HG03139 (cell line): ENCODE data around the gene C1orf21.

Experiments
- ATAC-seq: cut with Tn5 transposase; IDR thresholded peaks from one replicate; pipeline ENCODE4 v1.9.1; 2021; ENCODE audit not compliant: unreplicated experiment

C1orf21 gene

GRCh38 chr1:184445997-184446396 is 59.2 kb downstream of the C1orf21 start:
- no peak for ATAC-seq

- ATAC-seq, result no peak
Measured at GRCh38 chr1:184447651-184448185, 60.9 kb downstream of the C1orf21 start.

DNA sequence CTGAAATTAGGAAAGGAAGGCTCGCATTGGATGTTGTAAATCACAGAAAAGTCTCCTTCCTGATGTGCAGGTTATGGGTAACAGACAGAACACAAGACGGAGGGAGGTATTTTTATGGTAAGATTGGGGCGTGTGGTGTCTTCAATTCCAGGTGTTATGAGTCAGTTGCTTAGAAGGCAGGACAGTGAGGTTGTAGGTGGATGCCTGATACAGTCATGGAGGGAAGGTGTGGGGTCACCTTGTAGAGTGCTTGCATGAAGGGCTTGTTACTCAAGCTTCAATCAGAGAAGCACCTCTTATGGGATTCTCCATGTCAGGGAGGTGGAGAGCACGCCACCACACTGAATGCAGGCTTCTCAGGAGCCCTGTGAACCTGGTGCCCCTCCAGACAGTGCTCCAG is 63.1 kb downstream of the C1orf21 start:
- no peak for ATAC-seq

DNA sequence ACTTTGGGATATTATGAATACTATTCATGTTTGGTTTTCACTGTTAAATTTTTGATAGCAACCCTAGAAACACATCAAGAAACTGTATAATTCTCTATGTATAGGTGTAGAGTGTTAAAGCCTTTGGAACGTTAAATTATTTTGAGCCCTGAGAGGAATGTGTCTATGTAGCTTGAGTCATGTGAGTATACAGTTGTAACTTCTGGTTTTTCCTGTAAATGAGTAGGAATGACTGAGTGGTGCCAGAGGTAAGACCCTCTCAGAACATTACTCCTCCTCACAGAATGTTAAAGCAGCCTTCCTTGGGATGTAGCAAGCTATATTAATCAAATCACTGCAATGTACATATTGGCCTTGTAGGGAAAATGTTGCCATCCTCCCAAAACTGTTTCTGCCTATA is 69.0 kb downstream of the C1orf21 start:
- no peak for ATAC-seq

DNA sequence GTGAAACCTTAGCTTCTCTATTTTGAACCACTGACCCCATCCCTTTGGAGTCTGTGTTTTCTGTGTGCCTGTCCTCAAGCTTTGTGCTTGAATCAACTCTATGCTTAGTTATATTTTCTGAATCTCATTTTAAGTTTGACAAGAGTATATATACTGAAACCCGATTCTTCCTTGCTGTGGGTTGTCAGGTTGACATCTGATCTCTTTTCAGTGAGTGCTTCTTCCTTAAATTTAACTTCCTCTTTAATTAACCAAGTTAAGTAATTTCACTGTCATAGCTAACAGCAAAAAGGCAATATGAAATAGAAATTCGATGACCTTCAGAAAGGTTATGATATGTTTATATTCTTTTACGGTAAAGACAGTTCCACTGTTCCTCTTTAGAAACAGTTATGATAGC is 69.4 kb downstream of the C1orf21 start:
- ATAC-seq, result no peak

- ATAC-seq, result no peak
Measured at GRCh38 chr1:184457500-184457899, 70.7 kb downstream of the C1orf21 start.

GRCh38 chr1:184461321-184461720 is 74.5 kb downstream of the C1orf21 start:
- ATAC-seq, result no peak

DNA sequence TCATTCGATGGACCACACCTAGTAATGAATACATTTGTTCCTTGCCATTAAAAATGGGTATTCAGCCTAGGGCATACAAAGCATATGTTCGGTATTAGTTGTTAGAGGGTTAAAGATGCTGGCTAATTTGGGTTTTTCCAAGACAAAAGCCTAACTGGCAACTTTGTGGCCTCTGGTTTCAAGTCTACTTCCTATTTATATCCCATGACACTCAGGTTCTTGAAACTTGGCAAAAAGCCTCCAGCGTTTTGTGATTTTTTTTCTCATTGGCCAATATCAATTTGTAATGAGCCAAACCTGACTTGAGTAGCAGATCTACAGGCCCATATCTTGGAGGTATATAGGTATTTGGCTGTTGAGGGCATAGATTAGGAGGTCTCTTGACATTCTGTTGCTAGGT is 75.3 kb downstream of the C1orf21 start:
- ATAC-seq, result no peak

DNA sequence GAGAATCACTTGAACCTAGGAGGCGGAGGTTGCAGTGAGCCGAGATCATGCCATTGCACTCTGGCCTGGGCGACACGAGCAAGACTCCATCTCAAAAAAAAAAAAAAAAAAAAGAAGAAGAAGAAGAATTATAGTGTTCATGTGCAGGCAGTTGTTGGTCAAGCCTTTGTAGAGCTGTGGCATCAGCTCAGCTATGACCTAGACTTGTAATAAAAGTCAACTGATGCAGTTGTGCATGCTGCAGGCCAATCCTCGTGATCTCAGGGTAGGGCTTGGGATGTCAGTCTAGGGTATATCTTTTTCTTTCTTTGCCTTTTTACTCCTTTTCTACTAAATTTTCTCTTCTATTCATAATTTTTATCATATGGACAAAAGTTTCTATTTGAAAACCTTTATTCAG is 76.2 kb downstream of the C1orf21 start:
- no peak for ATAC-seq

DNA sequence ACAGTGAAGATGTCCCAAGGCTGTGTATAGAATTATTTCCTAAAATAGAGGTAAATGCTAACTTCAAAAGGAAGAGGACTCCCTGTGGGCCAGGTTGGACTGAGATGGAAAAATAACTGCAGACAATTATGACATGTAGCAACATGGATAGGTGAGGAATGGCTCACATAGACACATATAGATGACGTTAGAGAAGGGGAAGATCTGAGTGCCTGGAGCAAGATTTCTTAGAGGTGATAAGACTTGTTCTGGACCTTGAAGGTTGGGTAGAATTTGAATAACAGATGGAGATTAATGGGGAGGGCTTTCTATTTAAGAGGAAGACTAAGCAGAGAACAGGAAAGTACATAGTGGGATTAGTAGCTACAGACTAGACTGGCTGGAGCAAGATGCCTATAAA is 76.9 kb downstream of the C1orf21 start:
- ATAC-seq, result no peak

DNA sequence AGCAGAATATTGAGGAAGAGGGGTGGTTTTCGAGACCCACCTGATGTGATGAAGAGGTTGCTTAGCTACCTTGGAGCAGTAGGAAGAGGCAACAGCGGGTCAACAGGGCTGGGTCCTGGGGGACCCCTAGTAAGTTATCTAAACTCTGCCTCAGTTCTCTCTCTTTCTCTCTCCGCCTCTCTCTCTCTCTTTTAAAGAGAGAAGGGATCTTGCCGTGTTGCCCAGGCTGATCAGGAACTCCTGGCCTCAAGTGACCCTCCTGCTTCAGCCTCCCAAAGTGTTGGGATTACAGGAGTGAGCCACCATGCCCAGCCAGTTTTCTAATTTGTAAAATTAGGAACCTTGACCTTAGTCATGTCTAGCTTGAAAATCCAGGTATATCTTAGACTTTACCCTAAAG is 77.9 kb downstream of the C1orf21 start:
- no peak for ATAC-seq

GRCh38 chr1:184465489-184466146 is 78.8 kb downstream of the C1orf21 start:
- no peak for ATAC-seq

DNA sequence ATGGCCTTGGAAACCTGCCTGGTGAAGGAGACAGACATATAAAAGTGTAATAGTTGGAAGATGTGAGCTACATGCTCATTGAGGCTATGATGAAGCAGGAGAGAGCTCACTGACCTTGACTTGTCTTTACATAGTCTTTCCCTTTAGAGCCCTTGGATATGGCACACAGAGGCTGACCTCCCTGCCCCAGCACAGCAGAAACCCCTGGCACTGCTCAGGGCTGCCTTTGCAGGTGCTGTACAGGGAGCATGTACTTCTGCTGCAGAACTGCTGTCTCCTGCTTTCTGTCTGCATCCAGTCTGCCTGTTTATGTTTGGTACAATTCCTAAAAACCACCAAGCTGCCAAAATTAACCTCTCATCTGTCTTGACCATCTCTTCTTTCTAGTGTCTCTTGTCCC is 80.5 kb downstream of the C1orf21 start:
- ATAC-seq, result no peak

GRCh38 chr1:184469396-184469795 is 82.6 kb downstream of the C1orf21 start:
- ATAC-seq, result no peak

GRCh38 chr1:184471686-184472085 is 84.9 kb downstream of the C1orf21 start:
- ATAC-seq, result no peak

DNA sequence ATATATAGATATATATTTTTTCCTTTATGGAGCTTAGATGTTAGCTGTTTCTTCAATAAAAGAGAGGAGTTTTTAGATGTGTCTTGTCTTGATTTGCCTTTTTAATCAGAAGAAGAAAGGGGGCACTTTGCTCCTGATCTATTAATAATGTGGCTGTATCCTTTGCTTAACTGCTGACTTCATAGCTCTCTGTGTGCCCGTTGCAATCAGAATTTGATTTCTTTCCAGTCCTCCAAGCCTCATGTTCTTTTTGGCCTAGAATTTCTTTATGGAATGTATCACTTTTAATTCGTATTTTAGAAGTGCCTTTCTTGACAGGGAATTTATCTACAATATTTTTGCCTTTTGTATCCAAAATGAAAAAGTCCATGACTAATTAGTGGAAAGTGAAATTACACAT is 85.3 kb downstream of the C1orf21 start:
- ATAC-seq, result no peak

DNA sequence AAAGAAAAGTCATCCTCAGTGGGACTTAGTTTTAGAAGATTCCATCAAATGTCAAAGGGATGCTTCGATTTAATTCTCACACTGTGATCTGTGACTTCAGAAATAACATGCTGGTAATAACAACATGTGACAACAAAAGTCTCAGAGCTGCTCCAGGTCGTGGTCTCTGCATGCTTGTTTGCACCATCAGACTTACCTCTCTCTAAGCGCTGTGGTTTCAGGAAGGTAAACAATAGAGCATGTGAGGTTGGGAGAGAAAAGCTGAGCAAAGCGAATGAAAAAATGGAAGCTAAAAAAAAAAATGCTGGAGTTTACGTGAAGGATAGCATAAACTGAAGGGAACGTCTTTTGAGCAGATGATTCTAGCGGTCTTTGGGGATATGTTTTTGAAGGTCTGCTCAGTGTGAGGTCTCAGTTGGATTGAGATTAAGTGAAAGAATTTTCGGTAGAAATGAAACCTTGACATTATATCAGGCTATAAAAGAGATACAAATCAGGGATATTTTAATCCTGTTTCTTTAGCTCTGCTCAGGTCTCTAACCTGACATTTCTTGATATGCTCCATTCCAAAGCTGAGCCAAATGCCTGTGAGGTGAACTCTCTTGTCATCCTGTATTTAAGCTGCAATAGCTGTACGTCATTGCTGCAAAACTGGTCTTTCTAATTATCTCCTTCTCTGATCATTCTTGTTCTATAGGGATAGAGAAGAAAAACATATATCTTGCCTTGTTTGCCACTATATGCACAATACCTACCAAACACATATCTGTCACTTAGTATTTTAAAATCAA is 86.5 kb downstream of the C1orf21 start:
- no peak for ATAC-seq

DNA sequence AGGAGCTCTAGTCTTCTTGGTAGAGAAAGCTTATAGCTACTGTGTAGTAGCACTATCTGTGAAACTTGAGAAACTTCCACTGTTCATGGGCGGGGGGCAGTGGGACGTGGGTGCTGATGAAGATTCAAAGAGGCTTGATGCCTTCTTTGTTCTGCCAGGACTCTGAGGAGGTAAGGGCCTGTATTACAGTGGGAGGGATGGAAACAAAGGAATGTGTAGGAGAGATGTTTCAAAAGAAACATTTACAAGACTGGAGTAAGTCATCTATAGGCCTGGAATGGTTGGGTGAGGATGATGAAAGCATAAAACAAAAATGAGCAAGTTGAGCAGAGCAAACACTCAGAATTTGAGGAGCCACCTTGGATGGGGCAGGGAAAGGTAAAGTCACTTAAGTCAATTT is 89.4 kb downstream of the C1orf21 start:
- no peak for ATAC-seq

DNA sequence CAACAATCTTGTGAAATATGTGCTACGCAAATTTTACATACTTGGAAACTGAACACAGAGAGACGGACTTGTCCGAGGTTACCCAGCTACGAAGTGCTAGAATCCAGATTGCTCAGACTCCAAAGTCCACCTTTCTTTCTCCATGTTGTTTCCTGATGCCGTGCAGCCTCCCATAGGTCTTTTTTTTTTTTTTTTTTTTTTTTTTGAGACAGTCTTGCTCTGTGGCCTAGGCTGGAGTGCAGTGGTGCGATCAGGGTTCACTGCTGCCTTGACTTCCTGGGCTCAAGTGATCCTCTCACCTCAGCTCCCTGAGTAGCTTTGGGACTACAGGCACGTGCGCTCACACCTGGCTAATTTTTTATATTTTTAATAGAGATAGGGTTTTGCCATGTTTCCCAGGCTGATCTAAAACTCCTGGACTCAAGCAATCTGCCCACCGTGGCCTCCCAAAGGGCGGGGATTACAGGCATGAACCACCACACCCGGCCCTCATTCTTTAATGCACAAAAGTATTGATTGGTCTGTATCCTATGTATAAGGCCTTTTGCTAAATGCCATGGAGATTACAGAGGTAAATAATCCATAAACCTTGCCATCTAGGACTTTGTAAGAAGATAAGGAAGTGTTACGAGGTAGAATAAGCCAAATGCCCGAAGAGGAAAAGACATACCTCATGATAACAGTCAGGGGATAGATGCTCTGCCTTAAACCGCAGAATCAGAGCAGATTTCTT is 92.8 kb downstream of the C1orf21 start:
- no peak for ATAC-seq

DNA sequence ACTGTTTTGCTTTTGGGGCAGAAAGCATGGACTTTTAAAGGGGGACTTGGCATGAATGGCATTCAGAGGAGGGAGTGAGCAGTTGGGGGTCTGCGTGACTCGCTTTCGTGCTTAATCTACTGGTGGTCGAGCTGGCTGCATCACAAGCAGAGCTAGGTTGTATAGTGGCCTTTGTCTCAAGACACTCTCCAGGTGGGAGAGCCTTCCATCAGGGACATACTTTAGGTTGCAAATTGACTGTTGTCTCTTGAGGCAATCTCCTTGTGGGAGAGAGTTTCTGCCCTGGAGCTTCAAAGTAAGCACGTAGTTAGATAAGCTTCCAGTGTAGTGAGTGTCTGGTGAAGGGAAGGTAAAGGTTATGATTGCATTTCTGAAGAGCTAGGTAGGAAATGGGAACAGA is 93.9 kb downstream of the C1orf21 start:
- no peak for ATAC-seq

GRCh38 chr1:184482136-184482535 is 95.3 kb downstream of the C1orf21 start:
- ATAC-seq, result no peak
